Right kidney (tissue), 9 donors: ENCODE data around the gene SMPD4.
"Not testable (repeated sequence)": the region's sequence is repeated elsewhere in the genome, so short reads cannot be mapped to it uniquely, and the experiment has no call there.

Experiments used
- DNase-seq: peaks from one replicate; pipeline ENCODE4 v3.0.0-alpha.2; 2016
- long read RNA-seq, 8 donors: transcript quantifications; one replicate each; lab custom pipeline, GENCODE V29; 2026

Gene SMPD4, protein sequence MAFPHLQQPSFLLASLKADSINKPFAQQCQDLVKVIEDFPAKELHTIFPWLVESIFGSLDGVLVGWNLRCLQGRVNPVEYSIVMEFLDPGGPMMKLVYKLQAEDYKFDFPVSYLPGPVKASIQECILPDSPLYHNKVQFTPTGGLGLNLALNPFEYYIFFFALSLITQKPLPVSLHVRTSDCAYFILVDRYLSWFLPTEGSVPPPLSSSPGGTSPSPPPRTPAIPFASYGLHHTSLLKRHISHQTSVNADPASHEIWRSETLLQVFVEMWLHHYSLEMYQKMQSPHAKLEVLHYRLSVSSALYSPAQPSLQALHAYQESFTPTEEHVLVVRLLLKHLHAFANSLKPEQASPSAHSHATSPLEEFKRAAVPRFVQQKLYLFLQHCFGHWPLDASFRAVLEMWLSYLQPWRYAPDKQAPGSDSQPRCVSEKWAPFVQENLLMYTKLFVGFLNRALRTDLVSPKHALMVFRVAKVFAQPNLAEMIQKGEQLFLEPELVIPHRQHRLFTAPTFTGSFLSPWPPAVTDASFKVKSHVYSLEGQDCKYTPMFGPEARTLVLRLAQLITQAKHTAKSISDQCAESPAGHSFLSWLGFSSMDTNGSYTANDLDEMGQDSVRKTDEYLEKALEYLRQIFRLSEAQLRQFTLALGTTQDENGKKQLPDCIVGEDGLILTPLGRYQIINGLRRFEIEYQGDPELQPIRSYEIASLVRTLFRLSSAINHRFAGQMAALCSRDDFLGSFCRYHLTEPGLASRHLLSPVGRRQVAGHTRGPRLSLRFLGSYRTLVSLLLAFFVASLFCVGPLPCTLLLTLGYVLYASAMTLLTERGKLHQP
- long read RNA-seq, donor 1, full-length matches to known transcripts, result 3 of 3 reads
- long read RNA-seq, donor 1, partial matches to known transcripts, result 0 of 3 reads
- long read RNA-seq, donor 1, other reads (novel, unspliced or antisense), result 0 of 3 reads
- long read RNA-seq, donor 2, partial matches to known transcripts, result 51 of 507 reads
- long read RNA-seq, donor 2, other reads (novel, unspliced or antisense), result 455 of 507 reads
- long read RNA-seq, donor 3, full-length matches to known transcripts, result 1 of 13 reads
- long read RNA-seq, donor 3, partial matches to known transcripts, result 12 of 13 reads
- long read RNA-seq, donor 3, other reads (novel, unspliced or antisense), result 0 of 13 reads
- long read RNA-seq, donor 4, partial matches to known transcripts, result 7 of 8 reads
- long read RNA-seq, donor 4, other reads (novel, unspliced or antisense), result 0 of 8 reads
- long read RNA-seq, donor 5, full-length matches to known transcripts, result 6 of 760 reads
- long read RNA-seq, donor 5, partial matches to known transcripts, result 72 of 760 reads
- long read RNA-seq, donor 5, other reads (novel, unspliced or antisense), result 682 of 760 reads
- long read RNA-seq, donor 6, full-length matches to known transcripts, result 2 of 7 reads
- long read RNA-seq, donor 6, partial matches to known transcripts, result 5 of 7 reads
- long read RNA-seq, donor 6, other reads (novel, unspliced or antisense), result 0 of 7 reads
- long read RNA-seq, donor 7, full-length matches to known transcripts, result 8 of 1,027 reads
- long read RNA-seq, donor 7, partial matches to known transcripts, result 948 of 1,027 reads
- long read RNA-seq, donor 7, other reads (novel, unspliced or antisense), result 71 of 1,027 reads
- long read RNA-seq, donor 8, full-length matches to known transcripts, result 9 of 15 reads
- long read RNA-seq, donor 8, partial matches to known transcripts, result 6 of 15 reads
- long read RNA-seq, donor 8, other reads (novel, unspliced or antisense), result 0 of 15 reads

DNA sequence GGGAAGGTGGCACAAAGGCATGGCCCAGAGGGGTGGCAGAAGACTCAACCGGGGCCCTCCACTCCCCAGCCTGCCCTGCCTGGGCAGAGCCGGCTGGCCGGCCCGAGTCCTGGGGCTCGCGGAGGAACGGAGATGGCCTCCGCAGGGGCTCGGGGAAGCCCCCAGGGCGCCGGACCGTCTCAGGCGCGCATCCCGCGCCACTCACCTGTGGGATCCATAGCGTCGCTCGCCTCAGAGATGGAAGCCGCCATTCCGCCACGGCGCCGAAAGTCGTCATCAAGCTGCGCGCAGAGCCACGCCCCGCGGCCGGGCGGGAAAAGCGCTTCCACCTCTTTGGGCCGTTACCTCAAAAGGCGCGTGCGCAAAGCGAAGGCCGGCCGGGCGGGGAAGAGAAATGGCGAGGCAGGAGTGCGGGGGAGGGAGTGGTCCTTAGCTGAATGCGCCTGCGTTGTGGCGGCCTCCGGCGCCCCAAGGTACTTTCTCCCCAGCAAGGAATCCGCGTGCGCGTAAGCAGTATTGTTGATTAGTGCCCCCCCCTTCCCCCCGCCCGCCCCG lies at the start of gene SMPD4:
TSS of gene SMPD4 (minus strand) at position 278 of the 555 bp plus-strand sequence. CDS start 5,010 bp downstream, outside the sequence.
- DNase-seq, result peak; percentile 93

DNA sequence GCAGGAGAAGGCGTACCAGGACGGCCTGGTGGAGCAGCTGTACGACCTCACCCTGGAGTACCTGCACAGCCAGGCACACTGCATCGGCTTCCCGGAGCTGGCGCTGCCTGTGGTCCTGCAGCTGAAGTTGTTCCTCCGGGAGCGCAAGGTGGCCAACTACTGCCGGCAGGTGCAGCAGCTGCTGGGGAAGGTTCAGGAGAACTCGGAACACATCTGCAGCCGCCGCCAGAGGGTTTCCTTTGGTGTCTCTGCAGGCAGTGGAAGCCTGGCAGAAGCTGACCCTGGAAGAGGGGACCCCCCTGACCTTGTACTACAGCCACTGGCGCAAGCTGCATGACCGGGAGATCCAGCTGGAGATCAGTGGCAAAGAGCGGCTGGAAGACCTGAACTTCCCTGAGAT lies 49.5 kb upstream of the SMPD4 start:
- DNase-seq, result not testable (repeated sequence)

DNA sequence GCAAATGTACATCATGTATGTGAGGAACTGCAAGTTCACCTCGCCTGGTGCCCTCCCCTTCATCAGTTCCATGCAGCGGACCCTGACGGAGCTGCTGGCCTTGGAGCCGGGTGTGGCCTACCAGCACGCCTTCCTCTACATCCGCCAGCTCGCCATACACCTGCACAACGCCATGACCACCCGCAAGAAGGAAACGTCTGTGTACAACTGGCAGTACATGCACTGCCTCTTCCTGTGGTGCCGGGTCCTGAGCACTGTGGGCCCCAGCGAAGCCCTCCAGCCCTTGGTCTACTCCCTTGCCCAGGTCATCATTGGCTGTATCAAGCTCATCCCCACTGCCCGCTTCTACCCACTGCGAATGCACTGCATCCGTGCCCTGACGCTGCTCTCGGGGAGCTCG lies 49.0 kb upstream of the SMPD4 start:
- DNase-seq, result not testable (repeated sequence)

DNA sequence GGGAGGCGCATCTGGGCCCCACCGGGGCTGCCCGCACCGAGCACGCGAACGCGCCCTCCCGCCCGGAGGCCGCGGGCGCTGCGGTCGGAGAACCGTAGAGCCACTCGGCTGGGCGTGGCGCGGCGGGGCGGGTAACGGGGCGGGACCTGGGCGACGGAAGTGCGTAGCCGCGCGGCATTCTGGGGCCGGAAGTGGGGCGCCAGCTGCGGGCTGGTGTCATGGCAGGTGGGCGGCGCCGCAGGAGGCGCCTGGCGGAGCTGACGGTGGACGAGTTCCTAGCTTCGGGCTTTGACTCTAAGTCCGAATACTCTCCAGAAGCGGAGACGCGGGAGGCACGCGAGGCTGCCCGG lies 47.7 kb upstream of the SMPD4 start:
- peak; percentile 17 for DNase-seq

DNA sequence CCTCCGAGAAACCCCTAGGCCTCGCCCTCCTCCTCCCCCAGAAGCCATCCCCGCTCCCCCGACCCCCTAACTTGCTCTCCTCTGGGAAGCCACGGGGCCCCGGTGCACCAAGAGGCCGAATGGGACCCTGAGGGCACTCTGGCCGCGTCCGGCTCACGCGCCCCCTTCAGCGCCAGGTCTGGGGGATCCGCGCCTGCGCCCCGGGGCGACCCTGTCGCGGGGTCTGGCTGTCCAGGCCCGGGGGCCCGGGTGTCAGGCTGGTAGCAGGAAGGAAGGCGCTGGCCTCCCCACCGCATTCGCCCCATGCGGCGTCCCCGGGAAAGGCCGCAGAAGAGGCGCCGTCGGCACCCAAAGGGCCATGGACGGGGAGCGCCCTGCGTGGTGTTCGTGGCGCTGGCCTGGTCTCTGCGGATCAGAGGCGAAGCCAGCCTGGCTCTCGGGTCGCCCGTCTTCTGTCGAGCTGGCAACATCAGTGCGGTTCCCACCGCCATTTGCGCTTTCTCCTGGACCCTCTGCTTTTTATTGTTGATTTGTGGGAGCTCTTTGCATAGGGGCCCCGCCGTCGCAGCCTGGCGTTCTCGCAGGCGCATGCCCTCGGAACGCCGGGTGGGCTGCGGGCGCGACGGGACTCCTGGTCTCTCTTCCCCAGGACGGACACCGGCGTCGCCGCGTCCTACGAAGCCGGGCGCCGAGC lies 47.2 kb upstream of the SMPD4 start:
- DNase-seq, result not testable (repeated sequence)

DNA sequence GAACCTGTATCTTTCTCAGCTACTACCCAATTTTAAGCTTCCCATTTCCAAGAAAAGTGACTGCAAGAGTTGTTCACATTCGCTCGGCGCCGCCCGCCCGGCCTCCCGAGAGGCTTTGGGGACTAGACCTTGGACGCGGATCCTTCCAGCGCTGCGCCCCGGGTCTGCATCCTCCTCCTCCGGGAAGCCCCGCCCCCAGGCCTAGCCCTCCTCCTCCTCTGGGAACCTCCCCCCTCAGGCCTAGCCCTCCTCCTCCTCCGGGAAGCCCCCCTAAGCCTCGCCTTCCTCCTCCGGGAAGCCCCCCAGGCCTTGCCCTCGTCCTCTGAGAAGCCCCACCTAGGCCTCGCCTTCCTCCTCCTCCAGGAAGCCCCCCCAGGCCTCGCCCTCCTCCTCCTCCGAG lies 46.6 kb upstream of the SMPD4 start:
- DNase-seq, result not testable (repeated sequence)

DNA sequence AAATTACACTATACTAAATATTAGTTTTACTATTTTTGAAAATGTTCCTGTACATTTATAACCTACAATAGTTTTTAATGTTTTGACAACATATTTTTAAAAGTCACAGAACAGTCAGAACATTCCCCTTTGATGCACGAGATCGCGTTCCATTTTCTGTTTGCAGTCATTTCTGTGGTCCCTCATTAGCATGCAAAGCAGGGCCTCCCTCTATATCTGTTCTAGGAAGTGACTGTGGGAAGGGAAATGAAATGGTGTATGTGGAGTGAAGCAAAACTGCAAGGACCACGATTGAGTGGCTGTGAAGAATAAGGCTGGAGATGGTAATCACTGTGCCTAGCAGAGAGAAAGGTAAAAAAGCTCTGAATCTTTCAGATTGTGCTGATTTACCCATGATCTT lies 41.1 kb upstream of the SMPD4 start:
- not testable (repeated sequence) for DNase-seq

DNA sequence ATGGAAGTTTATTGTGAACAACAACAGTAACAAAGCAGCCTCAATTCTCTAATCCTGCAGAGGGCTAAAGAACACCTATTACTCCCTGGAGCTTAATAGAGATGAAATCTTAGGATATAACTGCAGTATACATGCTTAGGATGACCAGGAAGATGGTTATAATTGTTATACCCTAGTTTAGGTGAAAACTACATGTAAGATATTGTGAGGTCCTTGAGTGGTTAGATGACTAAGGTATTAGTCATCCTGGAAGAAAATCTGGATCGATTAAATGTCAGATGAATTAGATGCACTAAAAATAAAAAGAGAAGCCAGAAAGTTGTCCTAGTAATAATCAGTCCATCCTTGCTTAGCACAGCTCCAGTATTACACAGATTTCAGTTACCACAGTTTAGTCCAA lies 39.1 kb upstream of the SMPD4 start:
- DNase-seq, result not testable (repeated sequence)

DNA sequence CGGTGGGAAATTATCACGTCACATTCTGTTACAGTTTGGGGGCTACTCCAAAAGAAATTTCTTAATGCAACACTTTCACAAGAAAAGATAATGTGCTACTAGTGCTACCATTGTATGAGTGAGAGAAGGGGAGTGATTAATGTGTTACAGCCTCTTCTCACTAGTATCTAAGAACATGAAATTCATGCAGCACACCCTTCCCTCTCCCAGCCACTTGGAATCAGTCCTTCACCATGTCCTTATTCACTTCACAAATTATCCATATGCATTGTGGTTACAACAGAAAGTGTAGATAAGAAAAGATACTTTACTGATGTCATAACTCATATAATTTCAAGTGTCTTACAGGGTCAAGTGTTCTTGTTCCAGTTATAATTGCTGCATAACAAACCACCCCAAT lies 37.7 kb upstream of the SMPD4 start:
- DNase-seq, result not testable (repeated sequence)

DNA sequence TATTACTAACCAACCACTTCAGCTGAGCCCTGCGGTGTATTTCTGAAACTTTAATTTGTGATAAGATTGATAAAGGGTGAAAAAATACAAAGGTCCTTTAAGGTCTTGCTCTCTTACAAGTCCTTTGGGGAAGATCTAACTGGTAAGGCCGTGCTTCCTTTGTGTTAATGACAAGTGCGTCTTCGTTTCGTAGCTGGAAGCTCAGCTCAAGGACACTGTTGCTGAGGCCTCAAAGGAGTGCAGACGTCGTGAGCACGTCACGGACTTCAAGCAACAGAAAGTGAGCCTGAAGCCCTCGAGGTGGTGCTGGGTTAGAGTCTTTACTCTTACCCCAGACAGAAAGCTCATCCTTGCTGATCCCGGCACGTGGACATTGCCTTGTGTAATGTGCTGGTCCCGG lies 25.6 kb upstream of the SMPD4 start:
- not testable (repeated sequence) for DNase-seq

DNA sequence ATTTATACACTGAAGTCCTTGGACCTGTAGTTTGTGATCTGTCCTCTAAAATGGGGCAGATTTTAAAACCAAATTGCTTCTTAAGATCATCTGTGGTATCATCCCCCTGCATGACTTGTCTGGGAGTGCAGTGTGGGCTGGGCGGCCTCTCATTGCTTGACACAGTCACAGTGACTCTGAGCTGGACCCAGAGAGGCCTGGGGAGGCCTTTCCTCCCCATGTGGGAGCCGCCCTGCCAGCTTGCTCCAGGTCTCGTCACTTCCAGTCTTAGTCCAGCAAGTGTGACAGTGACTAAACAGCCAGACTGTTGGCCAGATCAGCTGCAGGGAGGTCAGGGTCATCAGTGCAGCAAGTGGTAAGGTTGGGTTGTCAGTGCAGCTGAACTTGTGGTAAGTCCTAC lies 21.7 kb upstream of the SMPD4 start:
- not testable (repeated sequence) for DNase-seq

DNA sequence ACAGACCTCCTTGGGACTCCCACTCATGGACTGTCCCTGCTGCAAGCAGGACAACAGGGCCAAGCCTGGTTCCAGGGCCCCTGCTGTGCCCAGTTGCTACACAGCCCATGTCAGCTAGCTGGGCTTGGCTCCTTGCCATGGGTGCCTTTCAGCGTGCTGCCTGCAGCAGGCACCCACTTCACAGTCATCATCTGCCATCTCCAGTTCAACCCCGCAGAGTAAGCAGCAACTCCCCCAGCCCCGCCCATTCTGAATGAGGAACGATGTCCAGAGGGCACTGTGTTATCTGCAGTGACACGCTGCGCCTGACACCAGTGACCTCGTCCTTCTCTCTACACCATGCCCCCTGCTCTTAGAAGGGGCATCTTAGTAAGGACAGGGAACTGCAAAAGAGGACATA lies 21.1 kb upstream of the SMPD4 start:
- not testable (repeated sequence) for DNase-seq

DNA sequence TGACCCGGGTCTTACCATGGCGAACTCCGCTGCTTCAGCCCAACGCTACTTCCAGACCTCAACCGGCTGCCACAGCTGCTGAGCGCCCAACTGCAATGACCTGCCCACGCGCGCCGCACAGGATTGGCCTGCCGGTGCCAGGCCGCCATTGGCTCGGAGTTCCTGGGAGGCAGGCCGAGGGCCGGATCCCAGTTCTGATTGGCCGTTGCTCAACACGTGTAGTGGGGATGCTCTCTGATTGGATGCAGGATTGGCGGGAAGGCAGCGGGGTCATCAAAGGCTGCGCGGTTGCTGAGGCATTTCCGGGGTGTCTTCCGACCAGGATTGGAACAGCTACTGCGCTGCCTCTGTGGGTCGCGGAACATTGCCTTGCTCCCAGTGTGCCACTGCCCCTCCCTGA lies 16.9 kb upstream of the SMPD4 start, which contains the start of gene TUBA3E:
TSS of gene TUBA3E (minus strand) at position 97 of the 400 bp plus-strand sequence. CDS start at position 18, 79 bp downstream.
- no peak for DNase-seq

DNA sequence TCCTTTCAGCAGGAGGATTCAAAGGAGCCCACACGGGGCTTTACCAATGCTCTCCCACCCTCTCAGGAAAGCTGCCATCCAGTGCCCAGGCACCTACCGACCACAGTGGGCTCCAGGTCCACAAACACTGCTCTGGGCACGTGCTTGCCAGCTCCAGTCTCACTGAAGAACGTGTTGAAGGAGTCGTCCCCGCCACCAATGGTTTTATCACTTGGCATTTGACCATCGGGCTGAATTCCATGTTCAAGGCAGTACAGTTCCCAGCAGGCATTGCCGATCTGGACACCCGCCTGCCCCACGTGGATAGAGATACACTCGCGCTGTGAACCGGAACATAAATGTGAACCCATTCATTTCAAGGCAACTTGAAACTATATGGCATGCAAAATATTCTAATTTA lies 14.7 kb upstream of the SMPD4 start:
- DNase-seq, result not testable (repeated sequence)

DNA sequence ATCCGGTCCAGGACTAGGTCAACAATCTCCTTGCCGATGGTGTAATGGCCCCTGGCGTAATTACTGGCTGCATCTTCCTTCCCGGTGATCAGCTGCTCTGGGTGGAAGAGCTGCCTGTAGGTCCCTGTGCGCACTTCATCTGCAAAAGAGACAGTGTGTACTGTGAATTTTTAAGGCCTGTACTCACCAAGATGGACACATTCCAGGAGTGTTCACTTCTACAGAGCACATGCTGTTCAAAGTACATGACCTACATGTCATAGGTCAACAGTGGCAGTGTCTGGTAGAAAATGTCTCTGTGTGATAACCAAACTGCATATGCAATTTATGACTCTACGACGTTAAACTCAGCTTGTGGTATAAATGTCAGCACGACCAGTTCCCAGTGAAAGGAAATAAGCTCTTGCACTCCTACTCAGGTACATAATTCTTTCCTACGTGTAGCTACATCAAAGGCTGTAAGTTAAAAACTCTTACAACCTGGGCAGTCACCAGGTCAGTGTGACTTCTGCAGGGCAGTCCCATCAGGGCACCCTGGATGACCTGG lies 13.8 kb upstream of the SMPD4 start:
- not testable (repeated sequence) for DNase-seq

DNA sequence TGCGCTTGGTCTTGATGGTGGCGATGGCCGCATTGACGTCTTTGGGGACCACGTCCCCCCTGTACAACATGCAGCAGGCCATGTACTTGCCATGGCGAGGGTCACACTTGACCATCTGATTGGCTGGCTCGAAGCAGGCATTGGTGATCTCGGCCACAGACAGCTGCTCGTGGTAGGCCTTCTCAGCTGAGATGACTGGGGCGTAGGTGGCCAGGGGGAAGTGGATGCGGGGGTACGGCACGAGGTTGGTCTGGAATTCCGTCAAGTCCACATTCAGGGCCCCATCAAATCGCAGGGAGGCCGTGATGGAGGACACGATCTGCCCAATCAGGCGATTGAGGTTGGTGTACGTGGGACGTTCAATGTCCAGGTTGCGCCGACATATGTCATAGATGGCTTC lies 12.4 kb upstream of the SMPD4 start:
- DNase-seq, result not testable (repeated sequence)

DNA sequence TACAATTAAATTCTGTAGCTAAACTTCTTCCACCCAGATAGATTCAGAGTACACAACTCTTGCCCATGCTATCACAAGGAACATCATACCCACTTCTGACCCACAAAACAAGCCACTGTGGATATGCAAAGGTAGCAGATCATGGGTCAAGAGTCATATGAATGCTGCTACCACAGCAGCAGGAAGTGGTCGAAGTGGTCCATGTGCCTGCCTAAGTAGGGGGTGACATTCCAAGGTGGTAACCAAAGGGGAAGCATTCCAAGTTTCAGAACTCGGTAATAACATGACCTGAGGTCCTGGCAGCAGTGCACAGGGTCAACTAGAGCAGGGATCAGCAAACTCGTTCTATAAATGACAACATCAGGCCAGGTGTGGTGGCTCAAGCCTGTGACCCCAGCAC lies 11.0 kb upstream of the SMPD4 start:
- not testable (repeated sequence) for DNase-seq

DNA sequence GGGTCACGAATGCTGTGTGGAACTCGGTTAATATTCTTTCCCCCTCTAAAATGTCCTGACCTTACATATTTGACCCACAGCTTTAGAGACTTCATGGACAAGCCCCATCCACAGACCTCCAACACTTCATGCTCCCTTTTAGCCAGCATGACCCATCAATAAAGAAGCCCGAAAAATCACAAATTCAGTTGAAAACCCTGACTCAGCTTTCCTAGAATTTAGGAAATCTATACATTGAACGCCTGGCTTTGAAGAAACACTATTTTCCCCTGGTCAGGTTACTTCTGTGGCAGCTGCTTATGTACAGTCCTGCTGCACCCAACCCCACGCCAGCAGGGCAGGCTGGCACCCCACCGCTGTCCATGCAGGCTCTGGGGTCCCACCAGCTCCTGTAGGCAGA lies 9.9 kb upstream of the SMPD4 start:
- not testable (repeated sequence) for DNase-seq

DNA sequence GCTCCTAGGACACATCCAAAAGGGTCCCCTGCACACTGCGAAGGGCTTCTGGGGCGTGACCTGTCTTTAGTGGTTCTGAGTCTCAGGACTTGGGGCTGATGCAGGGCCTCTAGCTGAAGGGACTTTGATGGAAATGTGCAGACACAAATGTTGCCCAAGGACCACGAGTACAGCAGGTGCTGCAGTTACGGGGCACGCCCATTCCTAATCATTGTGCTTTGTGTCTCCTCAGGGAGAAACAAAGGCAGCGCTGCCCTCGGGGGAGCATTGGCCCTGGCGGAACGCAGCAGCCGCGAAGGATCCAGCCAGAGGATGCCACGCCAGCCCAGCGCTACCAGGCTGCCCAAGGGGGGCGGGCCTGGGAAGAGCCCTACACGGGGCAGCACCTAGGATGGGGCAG lies 8.8 kb upstream of the SMPD4 start:
- no peak for DNase-seq

DNA sequence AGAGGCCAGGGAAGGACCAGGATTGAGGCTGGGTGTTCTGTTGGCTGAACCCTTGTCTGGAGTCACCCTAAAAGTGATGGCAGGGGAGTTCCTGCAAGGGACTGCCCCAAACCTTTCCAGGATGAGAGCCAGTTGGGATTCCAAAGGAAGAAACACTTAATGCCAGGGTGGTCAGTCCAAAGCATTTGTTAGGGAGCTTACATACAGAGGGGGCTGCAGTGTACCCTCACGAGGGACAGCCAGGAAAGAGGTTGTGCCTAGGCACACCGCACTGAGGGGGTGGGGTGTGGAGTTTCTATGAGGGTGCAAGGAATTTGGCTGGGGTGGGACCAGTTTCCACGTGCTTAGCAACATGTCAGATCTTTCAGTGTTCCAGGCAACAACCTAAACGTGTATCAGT lies 7.6 kb upstream of the SMPD4 start:
- DNase-seq, result not testable (repeated sequence)
